NCI-H2081 (cell line): ENCODE measurements around the gene CHORDC1.
A peak's percentile ranks its signal among the peaks of the same experiment; 100 is the strongest.

ENCODE experiments used
- DNase-seq, 2 experiments: peaks; one replicate each; lab custom pipeline; 2025; lab: John Stamatoyannopoulos, UW

Gene CHORDC1

GRCh38 chr11:90222459-90223247 lies at the start of gene CHORDC1:
CHORDC1 (minus strand) TSS chr11:90223049; CDS start chr11:90222954, 95 bp downstream.
- DNase-seq, result peak; percentile 77 to 90

GRCh38 chr11:90257158-90257525 lies 34.3 kb upstream of the CHORDC1 start:
- no peak for DNase-seq

- no peak for DNase-seq
Measured at GRCh38 chr11:90256404-90257157, 33.7 kb upstream of the CHORDC1 start.

GRCh38 chr11:90254065-90254464 lies 31.2 kb upstream of the CHORDC1 start:
- DNase-seq, result no peak

- no peak for DNase-seq
Measured at GRCh38 chr11:90252053-90252452, 29.2 kb upstream of the CHORDC1 start.

- DNase-seq, result peak in 1 of 2 experiments; percentile 6
Measured at GRCh38 chr11:90251599-90251998, 28.8 kb upstream of the CHORDC1 start.

- no peak for DNase-seq
Measured at GRCh38 chr11:90250970-90251369, 28.1 kb upstream of the CHORDC1 start.

- DNase-seq, result no peak
Measured at GRCh38 chr11:90246468-90246867, 23.6 kb upstream of the CHORDC1 start.

- peak; percentile 30 to 81 for DNase-seq
Measured at GRCh38 chr11:90243534-90243933, 20.7 kb upstream of the CHORDC1 start.

- DNase-seq, result no peak
Measured at GRCh38 chr11:90242894-90243416, 20.1 kb upstream of the CHORDC1 start.

GRCh38 chr11:90241414-90241813 lies 18.6 kb upstream of the CHORDC1 start:
- peak; percentile 20 to 57 for DNase-seq

GRCh38 chr11:90239967-90240636 lies 17.3 kb upstream of the CHORDC1 start:
- peak; percentile 10 to 58 for DNase-seq

- no peak for DNase-seq
Measured at GRCh38 chr11:90237004-90237403, 14.2 kb upstream of the CHORDC1 start.

- DNase-seq, result no peak
Measured at GRCh38 chr11:90235526-90235925, 12.7 kb upstream of the CHORDC1 start.

GRCh38 chr11:90234977-90235376 lies 12.1 kb upstream of the CHORDC1 start:
- no peak for DNase-seq

- no peak for DNase-seq
Measured at GRCh38 chr11:90229791-90230190, 6.9 kb upstream of the CHORDC1 start.

- DNase-seq, result no peak
Measured at GRCh38 chr11:90228056-90228455, 5.2 kb upstream of the CHORDC1 start.

GRCh38 chr11:90223248-90223585 lies 368 bp upstream of the CHORDC1 start:
- DNase-seq, result no peak

GRCh38 chr11:90221803-90222458 lies 918 bp downstream of the CHORDC1 start:
- DNase-seq, result no peak

- DNase-seq, result no peak
Measured at GRCh38 chr11:90220391-90220790, 2.5 kb downstream of the CHORDC1 start.

GRCh38 chr11:90219438-90219837 lies 3.4 kb downstream of the CHORDC1 start:
- no peak for DNase-seq

- no peak for DNase-seq
Measured at GRCh38 chr11:90218606-90219005, 4.2 kb downstream of the CHORDC1 start.
